ENCODE data around the gene AXIN1.
A peak's percentile ranks its signal among the peaks of the same experiment; 100 is the strongest.
"Not testable (repeated sequence)": the region's sequence is repeated elsewhere in the genome, so short reads cannot be mapped to it uniquely, and the experiment has no call there.

Gene AXIN1, protein sequence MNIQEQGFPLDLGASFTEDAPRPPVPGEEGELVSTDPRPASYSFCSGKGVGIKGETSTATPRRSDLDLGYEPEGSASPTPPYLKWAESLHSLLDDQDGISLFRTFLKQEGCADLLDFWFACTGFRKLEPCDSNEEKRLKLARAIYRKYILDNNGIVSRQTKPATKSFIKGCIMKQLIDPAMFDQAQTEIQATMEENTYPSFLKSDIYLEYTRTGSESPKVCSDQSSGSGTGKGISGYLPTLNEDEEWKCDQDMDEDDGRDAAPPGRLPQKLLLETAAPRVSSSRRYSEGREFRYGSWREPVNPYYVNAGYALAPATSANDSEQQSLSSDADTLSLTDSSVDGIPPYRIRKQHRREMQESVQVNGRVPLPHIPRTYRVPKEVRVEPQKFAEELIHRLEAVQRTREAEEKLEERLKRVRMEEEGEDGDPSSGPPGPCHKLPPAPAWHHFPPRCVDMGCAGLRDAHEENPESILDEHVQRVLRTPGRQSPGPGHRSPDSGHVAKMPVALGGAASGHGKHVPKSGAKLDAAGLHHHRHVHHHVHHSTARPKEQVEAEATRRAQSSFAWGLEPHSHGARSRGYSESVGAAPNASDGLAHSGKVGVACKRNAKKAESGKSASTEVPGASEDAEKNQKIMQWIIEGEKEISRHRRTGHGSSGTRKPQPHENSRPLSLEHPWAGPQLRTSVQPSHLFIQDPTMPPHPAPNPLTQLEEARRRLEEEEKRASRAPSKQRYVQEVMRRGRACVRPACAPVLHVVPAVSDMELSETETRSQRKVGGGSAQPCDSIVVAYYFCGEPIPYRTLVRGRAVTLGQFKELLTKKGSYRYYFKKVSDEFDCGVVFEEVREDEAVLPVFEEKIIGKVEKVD

DNA sequence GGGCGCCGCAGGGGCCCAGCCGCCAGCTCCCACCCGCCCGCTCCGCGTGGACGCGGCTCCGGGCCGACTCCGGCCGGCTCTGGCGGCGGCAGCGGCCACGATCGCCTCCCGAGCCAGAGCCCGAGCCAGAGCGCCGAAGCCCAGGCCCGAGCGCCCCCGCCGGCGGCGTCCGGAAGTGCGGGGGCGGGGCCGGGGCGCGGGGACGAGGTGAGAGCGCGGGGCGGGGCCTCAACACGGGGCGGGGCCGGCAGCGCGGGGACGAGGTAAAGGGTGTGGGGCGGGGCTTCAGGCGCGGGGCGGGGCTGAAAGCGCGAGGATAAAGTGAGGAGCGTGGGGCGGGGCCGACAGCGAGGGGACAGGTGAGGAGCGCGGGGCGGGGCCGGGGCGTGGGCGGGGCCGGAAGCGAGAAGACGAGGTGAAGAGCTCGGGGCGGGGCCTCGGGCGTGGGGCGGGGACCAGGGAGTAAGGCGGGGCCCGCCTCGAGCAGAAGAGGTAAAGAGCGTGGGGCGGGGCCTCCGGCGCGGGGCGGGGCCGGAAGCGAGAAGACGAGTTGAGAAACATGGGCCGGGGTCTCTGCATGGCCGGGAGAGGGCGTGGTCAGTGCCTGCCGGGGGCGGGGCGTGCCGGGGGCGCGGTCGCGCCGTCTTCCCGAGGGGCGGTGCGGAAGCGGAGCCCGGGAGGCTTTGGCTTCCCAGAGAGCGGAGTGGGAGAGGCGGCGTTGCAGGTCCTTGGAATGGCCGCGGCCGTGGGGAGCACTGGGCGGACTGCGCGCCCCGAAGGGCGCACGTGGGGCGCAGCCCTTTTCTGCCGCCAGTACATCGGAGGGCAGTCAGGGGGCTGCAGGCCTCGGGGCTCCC, at the start of gene AXIN1:
Gene AXIN1, minus strand, starts transcription at position 177 of the 857 bp plus-strand sequence. CDS start 5,698 bp downstream, outside the sequence.
- peak; percentile 88 for DNase-seq

DNA sequence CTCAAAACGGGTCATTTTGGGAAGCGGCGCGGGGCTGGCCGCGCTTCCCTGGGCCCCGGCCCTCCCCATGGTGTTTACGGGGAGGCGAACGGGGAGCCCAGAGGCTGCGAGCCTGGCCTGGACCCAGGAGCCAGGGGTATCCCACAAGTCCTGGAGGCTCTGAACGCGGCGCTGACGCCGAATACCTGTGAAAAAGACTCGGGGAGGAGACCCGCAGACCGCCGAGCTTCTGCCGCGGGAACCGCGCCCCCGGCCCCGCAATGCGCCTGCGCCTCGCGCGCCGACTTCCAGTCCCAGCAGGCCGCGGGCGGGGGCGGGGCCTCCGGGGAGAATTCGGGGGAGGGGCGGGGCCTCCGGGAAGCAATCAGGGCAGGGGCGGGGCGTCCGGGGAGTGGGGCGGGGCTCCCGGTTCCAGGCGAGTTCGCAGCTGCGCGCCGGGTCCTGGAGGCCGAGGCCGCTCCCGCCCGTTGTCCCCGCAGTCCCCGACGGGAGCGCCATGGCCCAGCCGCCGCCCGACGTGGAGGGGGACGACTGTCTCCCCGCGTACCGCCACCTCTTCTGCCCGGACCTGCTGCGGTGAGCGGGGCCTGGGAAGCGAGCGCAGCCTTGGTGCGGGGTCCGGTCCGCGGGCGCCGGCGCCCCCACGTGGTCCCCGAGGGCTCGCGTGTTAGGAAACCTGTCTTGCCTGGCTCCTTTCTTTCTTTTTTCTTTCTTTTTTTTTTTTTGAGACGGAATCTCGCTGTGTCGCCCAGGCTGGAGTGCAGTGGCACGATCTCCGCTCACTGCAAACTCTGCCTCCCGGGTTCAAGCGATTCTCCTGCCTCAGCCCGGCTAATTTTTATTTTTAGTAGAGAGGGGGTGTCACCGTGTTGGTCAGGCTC, 49.2 kb upstream of the AXIN1 start, which contains the start of gene DECR2:
Gene DECR2, plus strand, starts transcription at position 418 of the 881 bp plus-strand sequence. Its CDS starts 79 bp downstream, at position 497.
- peak; percentile 71 for DNase-seq

DNA sequence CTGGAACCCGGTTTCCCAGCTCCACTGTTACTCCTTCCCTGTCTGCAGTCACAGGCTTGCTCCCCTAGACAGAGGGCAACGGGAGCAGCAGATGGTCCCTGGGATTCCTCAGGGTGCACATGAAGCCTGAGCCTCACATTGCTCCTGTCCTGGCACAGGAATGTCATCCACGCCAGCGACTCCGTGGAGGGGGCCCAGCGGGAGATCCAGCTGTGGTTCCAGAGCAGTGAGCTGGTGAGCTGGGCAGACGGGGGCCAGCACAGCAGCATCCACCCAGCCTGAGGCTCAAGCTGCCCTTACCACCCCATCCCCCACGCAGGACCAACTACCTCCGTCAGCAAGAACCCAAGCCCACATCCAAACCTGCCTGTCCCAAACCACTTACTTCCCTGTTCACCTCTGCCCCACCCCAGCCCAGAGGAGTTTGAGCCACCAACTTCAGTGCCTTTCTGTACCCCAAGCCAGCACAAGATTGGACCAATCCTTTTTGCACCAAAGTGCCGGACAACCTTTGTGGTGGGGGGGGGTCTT, 47.6 kb upstream of the AXIN1 start:
- DNase-seq = no peak

DNA sequence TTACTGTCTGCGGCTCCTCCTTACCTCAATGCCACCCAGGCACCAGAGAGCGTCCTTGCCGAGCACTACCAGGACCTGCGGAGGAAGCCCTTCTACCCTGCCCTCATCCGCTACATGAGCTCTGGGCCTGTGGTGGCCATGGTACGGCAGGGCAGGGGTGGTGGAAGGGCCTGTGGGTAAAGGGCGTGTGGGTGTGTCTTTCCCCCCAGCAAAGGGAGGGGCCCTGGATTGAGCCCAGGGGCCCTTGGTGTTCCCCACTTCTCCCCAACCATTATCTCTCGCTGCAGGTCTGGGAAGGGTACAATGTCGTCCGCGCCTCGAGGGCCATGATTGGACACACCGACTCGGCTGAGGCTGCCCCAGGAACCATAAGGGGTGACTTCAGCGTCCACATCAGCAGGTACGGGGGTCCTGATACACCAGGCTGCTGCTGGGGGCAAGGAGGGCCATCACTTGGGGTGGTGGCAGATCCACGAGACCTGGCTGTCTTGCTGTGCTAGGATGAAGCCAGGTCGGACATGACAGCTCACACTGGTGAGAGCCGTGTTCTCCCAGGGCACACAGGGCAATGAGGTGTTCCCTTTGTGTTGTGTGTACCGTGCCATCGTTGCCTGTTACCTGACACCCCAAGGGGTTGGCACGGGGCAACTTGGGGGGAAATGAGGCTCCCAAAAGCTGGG, 47.0 kb upstream of the AXIN1 start:
- no peak for DNase-seq

DNA sequence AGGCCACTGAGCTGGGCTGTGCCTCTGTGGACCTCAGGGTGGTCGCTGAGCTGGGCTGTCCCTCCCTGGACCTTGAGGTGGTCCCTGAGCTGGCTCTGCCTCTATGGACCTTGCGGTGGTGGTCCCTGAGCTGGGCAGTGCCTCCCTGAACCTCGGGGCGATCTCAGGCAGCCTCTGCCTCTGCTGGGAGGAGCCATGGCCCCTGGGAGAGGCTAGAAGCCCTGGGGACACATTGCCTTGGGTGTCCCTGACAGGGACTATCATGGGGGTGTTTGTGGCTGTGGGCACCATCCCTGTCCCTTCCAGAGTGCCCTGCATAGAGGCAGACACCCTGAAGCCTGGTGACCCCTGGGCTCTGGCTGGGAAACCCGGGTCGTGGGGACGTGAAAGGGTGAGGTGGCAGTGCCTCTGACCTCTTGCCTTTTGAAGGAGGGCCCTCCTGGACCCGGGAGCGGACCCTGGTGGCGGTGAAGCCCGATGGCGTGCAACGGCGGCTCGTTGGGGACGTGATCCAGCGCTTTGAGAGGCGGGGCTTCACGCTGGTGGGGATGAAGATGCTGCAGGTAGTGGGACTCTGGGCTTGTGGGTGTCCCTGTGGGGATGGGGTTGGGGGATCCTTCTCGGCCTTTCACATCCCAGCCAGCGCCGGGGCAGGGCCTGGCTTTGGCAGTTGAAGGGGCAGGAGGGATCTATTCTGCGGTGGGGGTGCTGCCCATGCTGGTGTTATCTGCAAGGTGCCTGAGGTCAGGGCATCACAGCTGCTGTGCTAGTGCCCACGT, 46.2 kb upstream of the AXIN1 start:
- DNase-seq = no peak

DNA sequence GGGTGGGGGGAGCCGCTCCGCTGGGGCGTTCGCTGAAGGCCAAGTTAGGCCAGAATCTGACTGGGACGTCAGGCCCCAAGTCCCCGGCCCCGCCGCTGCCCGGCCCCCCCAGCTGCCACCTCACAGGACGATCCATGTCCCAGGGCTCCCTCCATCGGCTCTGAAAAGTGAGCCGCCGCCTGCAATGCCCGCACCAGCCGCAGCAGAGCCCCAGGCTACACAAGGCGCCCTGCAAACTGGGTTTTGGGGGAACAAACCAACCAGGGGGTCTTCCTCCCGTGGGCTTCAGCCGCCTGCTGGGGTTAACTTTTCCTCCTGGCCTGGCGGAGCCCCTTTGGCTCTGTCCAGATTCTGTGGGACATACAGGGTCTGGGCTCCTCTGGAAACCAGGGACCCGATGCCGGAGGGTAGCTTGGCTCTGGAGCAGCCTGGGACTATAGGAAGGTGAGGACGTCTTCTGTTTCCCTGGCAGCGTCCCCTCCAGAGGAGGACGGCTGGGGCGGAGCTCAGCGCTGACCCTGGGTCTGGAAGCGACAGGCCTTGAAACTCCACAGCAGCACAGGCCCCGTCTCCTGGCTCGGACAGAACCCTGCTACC, 45.3 kb upstream of the AXIN1 start:
- DNase-seq = no peak

DNA sequence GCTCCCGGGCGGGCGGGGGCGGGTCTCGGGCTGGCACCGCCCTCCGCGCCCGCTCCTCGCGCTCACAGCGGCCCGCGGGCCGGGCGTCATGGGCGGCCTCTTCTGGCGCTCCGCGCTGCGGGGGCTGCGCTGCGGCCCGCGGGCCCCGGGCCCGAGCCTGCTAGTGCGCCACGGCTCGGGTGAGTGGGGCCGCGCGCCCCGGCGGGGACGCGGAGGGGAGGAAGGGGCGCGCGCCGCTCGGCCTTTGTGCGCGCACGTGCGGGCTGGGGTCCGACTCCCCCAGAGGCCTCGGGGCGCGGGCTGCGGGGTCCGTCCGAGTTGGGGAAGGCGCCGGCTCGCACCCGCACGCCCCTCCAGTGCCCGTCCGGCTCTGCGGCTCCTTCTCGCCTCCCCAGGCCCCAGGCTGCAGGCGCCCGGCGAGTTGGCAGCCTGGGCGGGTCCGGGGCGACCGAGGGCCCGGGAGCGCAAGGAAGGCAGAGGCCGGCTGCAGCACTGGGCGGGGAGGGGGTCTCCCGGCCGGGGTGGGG, 44.7 kb upstream of the AXIN1 start, which contains the start of gene NME4:
Gene NME4, plus strand, starts transcription at position 65 of the 527 bp plus-strand sequence. Its CDS starts 24 bp downstream, at position 89.
- no peak for DNase-seq

DNA sequence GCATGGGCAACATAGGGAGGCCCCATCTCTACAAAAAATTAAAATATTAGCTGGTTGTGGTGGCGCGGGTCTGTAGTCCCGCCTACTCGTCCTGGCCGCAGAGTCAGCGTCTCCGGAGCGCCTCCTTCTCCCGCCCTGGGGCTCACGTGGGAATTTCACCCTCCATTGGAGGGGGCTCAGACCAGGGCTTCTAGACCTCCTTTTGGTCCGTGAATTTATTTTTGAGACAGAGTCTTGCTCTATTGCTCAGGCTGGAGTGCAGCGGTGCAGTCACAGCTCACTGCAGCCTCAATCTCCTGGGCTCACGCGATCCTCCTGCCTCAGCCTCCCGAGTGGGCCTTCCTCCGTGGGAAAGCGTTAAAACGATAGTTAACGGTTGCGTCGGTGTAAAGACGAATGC, 44.1 kb upstream of the AXIN1 start:
- DNase-seq = peak; percentile 30

DNA sequence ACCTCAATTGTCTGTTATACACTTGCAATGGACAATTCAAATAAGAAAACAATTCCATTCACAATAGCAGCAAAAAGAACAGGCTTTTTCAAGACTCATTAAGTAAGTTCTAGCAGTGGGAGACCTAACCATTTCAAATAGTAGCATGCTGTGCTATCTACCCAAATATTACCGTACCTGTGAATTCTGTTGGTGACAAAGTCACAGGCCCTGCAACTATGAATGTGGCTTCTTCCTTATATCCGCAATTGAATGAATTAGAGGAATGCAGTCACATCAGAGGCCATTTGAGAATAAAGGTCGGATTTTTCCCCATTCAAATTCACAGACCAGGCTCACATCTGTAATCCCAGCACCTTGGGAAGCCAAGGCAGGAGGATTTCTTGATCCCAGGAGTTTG, 43.7 kb upstream of the AXIN1 start:
- no peak for DNase-seq

DNA sequence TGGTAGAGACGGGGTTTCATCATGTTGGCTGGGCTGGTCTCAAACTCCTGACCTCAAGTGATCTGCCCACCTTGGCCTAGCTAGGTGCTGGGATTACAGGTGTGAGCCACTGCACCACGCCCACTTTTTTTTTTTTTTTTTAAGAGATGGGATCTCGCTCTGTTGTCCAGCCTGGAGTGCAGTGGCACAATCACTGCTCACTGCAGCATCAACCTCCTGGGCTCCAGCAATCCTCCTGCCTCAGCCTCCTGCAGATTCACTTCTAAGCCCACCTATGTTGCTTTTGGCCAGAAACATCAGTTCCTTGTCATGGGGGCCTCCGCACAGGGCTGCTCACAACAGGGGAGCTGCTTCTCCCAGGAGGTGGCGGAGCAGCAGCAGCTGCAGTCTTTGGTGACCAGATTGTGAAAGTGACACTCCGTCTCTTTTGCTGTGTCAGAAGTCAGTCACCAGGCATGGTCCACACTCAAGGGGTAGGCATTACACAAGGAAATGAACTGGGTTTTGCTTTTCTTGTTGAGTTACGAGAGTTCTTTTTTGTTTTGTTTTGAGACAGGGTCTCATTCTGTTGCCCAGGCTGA, 40.0 kb upstream of the AXIN1 start:
- no peak for DNase-seq

DNA sequence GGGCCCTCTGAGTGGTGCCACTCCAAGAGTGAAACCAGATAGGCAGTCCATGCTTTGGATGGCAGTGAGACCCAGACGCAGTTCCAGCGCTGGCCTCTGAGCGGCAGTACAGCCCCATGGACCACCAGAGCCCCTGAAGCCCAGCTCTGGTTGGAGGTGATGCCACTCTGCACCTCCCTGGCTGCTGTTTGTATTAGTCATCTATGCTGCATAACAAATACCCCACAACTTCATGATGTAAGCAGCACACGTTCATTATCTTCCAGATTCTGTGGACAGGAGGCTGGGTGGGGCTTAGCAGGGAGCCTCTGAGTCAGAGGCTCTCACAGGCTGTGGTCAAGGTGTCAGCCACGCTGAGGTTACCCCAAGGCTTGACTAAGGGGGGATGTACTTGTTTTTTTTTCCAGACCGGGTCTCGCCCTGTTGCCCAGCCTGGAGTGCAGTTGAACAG, 39.4 kb upstream of the AXIN1 start:
- no peak for DNase-seq

DNA sequence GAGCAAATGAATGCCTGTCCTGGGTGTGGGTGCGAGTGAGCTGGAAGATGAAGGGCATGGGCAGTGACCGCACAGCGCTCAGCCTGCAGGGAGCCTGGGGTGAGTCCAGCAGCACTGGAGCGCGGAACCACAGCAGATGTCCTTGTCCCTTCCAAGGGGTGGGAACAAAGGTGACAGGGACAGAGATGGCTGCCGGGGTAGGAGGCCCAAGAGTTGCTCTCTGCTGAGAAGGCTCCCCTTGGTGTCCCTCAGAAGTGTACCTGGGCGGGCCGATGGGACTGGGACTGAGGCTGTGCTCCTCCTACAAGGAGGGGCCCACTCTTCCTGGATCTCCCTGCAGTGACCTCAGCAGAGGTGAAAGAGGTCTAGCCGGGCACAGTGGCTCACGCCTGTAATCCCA, 36.8 kb upstream of the AXIN1 start:
- DNase-seq = no peak

DNA sequence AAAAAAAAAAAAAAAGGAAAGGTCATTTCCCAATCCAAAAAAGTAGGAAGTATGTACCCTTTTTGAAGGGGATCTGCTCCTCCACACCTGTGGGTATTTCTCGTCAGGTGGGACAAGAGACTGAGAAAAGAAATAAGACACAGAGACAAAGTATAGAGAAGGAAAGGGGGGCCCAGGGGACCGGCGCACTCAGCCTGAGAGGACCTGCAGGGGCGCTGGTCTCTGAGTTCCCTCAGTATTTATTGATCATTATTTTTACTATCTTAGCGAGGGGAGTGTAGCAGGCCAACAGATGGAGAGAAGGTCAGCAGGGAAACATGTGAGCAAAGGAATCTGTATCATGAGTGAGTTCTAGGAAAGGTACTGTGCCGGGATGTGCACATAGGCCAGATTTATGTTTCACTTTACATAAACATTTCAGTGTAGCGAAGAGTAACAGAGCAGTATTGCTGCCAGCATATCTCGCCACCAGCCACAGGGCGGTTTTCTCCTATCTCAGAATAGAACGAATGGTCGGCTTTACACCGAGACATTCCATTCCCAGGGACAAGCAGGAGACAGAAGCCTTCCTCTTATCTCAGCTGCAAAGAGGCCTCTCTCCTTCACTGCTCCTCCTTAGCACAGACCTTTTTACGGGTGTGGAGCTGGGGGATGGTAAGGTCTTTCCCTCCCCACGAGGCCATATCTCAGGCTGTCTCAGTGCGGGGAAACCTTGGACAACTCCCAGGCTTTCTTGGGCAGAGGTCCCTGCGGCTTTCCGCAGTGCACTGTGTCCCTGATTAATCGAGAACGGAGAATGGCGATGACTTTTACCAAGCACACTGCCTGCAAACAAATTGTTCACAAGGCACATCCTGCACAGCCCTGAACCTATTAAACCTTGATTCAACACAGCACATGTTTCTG, 35.5 kb upstream of the AXIN1 start:
- DNase-seq = not testable (repeated sequence)

DNA sequence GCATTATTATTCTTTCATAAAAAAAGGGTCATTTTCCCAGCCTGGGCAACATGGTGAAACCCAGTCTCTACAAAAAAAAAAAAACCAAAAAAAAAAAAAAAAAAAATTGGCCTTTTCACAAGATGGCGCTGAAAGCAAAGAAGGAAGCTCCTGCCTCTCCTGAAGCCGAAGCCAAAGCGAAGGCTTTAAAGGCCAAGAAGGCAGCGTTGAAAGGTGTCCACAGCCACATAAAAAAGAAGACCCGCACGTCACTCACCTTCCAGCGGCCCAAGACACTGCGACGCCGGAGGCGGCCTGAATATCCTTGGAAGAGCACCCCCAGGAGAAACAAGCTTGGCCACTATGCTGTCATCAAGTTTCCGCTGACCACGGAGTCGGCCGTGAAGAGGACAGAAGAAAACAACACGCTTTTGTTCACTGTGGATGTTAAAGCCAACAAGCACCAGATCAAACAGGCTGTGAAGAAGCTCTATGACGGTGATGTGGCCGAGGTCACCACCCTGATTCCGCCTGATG, 34.2 kb upstream of the AXIN1 start:
- DNase-seq = no peak

DNA sequence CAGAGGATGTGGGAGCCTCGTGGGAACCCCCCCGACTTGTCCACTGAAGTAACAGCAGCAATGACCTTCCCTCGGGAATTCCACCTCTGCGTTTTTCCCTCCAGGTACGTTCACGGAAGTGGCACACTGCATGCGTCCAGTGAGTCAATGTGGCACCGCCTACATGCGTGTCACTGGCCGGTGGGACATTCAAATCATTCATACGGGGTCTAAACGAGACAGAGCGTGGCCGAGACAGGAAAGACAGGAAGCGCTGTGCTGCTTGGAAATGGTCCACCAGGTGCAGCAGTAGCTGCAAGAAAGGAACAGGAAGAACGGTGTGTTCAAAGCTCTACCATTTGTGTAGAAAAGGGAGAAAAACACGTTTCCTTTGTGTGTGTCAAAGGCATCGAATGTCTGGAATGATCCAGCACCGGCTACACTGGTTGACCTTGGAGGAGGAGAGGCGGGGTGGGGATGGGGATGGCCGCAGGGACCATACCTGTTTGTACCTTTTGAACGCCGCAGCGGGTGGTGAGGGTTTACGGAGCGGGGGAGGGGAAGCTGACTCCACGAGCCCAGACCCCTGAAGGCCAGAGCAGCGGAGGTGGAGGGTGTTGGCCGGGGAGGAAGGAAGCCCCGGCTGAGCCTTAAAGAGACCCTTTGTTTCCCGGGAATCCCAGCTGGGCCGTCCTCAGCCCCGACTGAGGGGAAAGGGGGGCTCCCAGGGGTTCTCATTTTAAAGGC, 31.0 kb upstream of the AXIN1 start:
- no peak for DNase-seq

All from NCI-H1105 treated with DMSO at 0.1 percent for 48 hours (cell line).